DOHH2 (cell line): ENCODE measurements around the gene SPATA24.
"Not testable (repeated sequence)": the region's sequence is repeated elsewhere in the genome, so short reads cannot be mapped to it uniquely, and the experiment has no call there.

Experiments
- H3F3A ChIP-seq: fragments of 200-600 bp; sonication (generic), shearing (Covaris generic); 2 replicates; pipeline ENCODE4 v1.6.0; 2016; ENCODE audit warnings: antibody characterized with exemption, mild to moderate bottlenecking; ENCODE audit not compliant: control insufficient read depth, insufficient read depth
- H3K27ac ChIP-seq: fragments of 200-600 bp; sonication (generic); 2 replicates; pipeline ENCODE4 v1.5.1; 2014; ENCODE audit warnings: low read depth, mild to moderate bottlenecking, low read length, moderate library complexity
- H3K27me3 ChIP-seq: fragments of 200-600 bp; sonication (generic); 2 replicates; pipeline ENCODE4 v1.6.1; 2014; ENCODE audit warnings: mild to moderate bottlenecking, low read length, mixed read lengths; ENCODE audit not compliant: control insufficient read depth
- H3K36me3 ChIP-seq: fragments of 200-600 bp; sonication (generic); 2 replicates; pipeline ENCODE4 v1.6.1; 2014; ENCODE audit warnings: mild to moderate bottlenecking, low read length, moderate library complexity, mixed read lengths; ENCODE audit not compliant: control insufficient read depth
- H3K4me1 ChIP-seq: fragments of 200-600 bp; sonication (generic); 2 replicates; pipeline ENCODE4 v1.6.1; 2014; ENCODE audit warnings: mild to moderate bottlenecking, low read length, mixed read lengths; ENCODE audit not compliant: control insufficient read depth
- H3K4me2 ChIP-seq: fragments of 200-600 bp; sonication (generic); 2 replicates; pipeline ENCODE4 v1.6.0; 2014; ENCODE audit warnings: mild to moderate bottlenecking, low read length, moderate library complexity
- H3K4me3 ChIP-seq: fragments of 200-600 bp; sonication (generic); 2 replicates; pipeline ENCODE4 v1.5.1; 2014; ENCODE audit warnings: mild to moderate bottlenecking, low read length, mixed read lengths
- H3K79me2 ChIP-seq: fragments of 200-600 bp; sonication (generic); 2 replicates; pipeline ENCODE4 v1.6.1; 2014; ENCODE audit warnings: mild to moderate bottlenecking, low read length, mixed read lengths; ENCODE audit not compliant: control insufficient read depth
- H3K9me2 ChIP-seq: fragments of 200-600 bp; sonication (generic); replicated peaks from 2 replicates; pipeline ENCODE4 v1.6.1; 2014; ENCODE audit warnings: mild to moderate bottlenecking, low read length, mixed read lengths; ENCODE audit not compliant: control insufficient read depth
- H3K9me3 ChIP-seq: fragments of 200-600 bp; sonication (generic); 2 replicates; pipeline ENCODE4 v1.6.1; 2014; ENCODE audit warnings: antibody characterized with exemption, low read length, mixed read lengths; ENCODE audit not compliant: control insufficient read depth, insufficient read depth
- H4K20me1 ChIP-seq: fragments of 200-600 bp; sonication (generic); 2 replicates; pipeline ENCODE4 v1.6.0; 2014; ENCODE audit warnings: low read depth, mild to moderate bottlenecking, antibody characterized with exemption, low read length, moderate library complexity; ENCODE audit not compliant: control insufficient read depth, insufficient read depth
- CTCF ChIP-seq: fragments of 200-600 bp; sonication (generic); IDR thresholded peaks from one replicate; pipeline ENCODE4 v1.5.1; 2014; ENCODE audit warnings: antibody characterized with exemption, mild to moderate bottlenecking, low read depth, low read length; ENCODE audit not compliant: poor library complexity, severe bottlenecking
- EZH2phosphoT487 ChIP-seq: fragments of 200-600 bp; sonication (generic); IDR thresholded peaks from 2 replicates; pipeline ENCODE4 v1.6.1; 2017; ENCODE audit warnings: borderline replicate concordance, mild to moderate bottlenecking, antibody characterized with exemption, low read length, moderate library complexity, mixed read lengths

SPATA24 gene

GRCh38 chr5:139446956-139447779 lies 43.3 kb upstream of the SPATA24 start:
- H3K4me2 ChIP-seq, result no peak overlapping the region
- H3K79me2 ChIP-seq, result no peaks in the 10 kb centered on the region
- H3K27me3 ChIP-seq, result peaks cover 8% of the 10 kb centered on the region
- H3K27ac ChIP-seq, result no peak overlapping the region
- H3F3A ChIP-seq, result peaks cover 7% of the 10 kb centered on the region; the same call in 1 of the 2 replicates
- H3K9me2 ChIP-seq, result no peaks in the 10 kb centered on the region
- no peak overlapping the region for H3K4me3 ChIP-seq
- H3K4me1 ChIP-seq, result peaks cover 27% of the 10 kb centered on the region
- no peaks in the 10 kb centered on the region for H4K20me1 ChIP-seq
- H3K36me3 ChIP-seq, result no peaks in the 10 kb centered on the region
- no peak for TF ChIP-seq CTCF
- no peak for TF ChIP-seq EZH2phosphoT487
- H3K9me3 ChIP-seq, result no peaks in the 10 kb centered on the region

GRCh38 chr5:139445325-139446170 lies 41.7 kb upstream of the SPATA24 start:
- no peak for TF ChIP-seq EZH2phosphoT487
- TF ChIP-seq CTCF, result no peak

GRCh38 chr5:139443831-139444453 lies 40.1 kb upstream of the SPATA24 start:
- no peaks in the 10 kb centered on the region for H3K9me3 ChIP-seq
- peaks cover 8% of the 10 kb centered on the region for H3K27me3 ChIP-seq
- H3K4me3 ChIP-seq, result peak overlapping the region; percentile 23; the same call in 1 of the 2 replicates
- no peak overlapping the region for H3K27ac ChIP-seq
- peaks cover 7% of the 10 kb centered on the region; the same call in 1 of the 2 replicates for H3F3A ChIP-seq
- TF ChIP-seq EZH2phosphoT487 (no peak), CTCF (no peak)
- peak overlapping the region; percentile 51 for H3K4me2 ChIP-seq
- no peaks in the 10 kb centered on the region for H3K36me3 ChIP-seq
- no peaks in the 10 kb centered on the region for H3K79me2 ChIP-seq
- H3K9me2 ChIP-seq, result no peaks in the 10 kb centered on the region
- H3K4me1 ChIP-seq, result peaks cover 32% of the 10 kb centered on the region
- H4K20me1 ChIP-seq, result no peaks in the 10 kb centered on the region

More at GRCh38 chr5:139445325-139446170, 41.7 kb upstream of the SPATA24 start:
- Histone ChIP-seq H3K36me3 (no peaks in the 10 kb centered on the region), H3K27me3 (peaks cover 8% of the 10 kb centered on the region), H3K79me2 (no peaks in the 10 kb centered on the region), H3K9me3 (no peaks in the 10 kb centered on the region), H3K4me2 (no peak overlapping the region), H3K4me1 (peaks cover 27% of the 10 kb centered on the region), H3K27ac (no peak overlapping the region), H4K20me1 (no peaks in the 10 kb centered on the region), H3K4me3 (no peak overlapping the region), H3F3A (peaks cover 7% of the 10 kb centered on the region; the same call in 1 of the 2 replicates), H3K9me2 (no peaks in the 10 kb centered on the region)

- not testable (repeated sequence) for H3K79me2 ChIP-seq, H3K9me3 ChIP-seq, H3K36me3 ChIP-seq, H3K27ac ChIP-seq, H3K27me3 ChIP-seq, H3K4me3 ChIP-seq, H3K4me2 ChIP-seq, H4K20me1 ChIP-seq, H3F3A ChIP-seq, H3K9me2 ChIP-seq
- H3K4me1 ChIP-seq, result peaks cover 33% of the 10 kb centered on the region
These were observed 36.5 kb upstream of the SPATA24 start for GRCh38 chr5:139440416-139440815.
